LNCAP (cell line): ENCODE results near the gene CCDC28B.

ENCODE experiments used
- CTCF ChIP-seq: fragments of 450-650 bp; IDR thresholded peaks from 2 replicates; pipeline ENCODE4 v1.5.1; 2017; ENCODE audit warnings: mild to moderate bottlenecking

CCDC28B gene

GRCh38 chr1:32204943-32205361, 4.6 kb downstream of the CCDC28B start:
- no peak for TF ChIP-seq CTCF

GRCh38 chr1:32205401-32206370, 5.3 kb downstream of the CCDC28B start, which contains the start of gene IQCC:
TSS of gene IQCC (plus strand) at chr1:32205671. CDS start at chr1:32205682, 11 bp downstream.
- TF ChIP-seq CTCF = no peak

- no peak for TF ChIP-seq CTCF
These were observed 8.1 kb downstream of the CCDC28B start for GRCh38 chr1:32208469-32208868.

- TF ChIP-seq CTCF = no peak
These were observed 8.5 kb downstream of the CCDC28B start, which contains the start of gene DCDC2B for GRCh38 chr1:32208891-32209328. TSS of gene DCDC2B (plus strand) at chr1:32209089. CDS start at chr1:32209094, 5 bp downstream.

- TF ChIP-seq CTCF = peak; percentile 87
These were observed 15.5 kb downstream of the CCDC28B start for GRCh38 chr1:32215629-32216480.

GRCh38 chr1:32216566-32216965, 16.2 kb downstream of the CCDC28B start:
- no peak for TF ChIP-seq CTCF

GRCh38 chr1:32219022-32219421, 18.6 kb downstream of the CCDC28B start:
- TF ChIP-seq CTCF = no peak
